Activated CD4-positive, alpha-beta memory T cell treated with anti-CD3 and anti-CD28 coated beads, Interleukin-2, amount 10 ng/mL, durations not matched to agents 7 days and 5 days (primary cell): ENCODE data around the gene CXCL8. TPM values are rescaled to one million over a fixed set of nuclear protein-coding genes. Genes with fewer than 3 reads are reported as not detected.

ENCODE experiments used
- CTCF ChIA-PET: fragments of 350-600 bp; sonication (Branson Sonifier 250); formaldehyde crosslinking; loops from one replicate; lab custom pipeline; 2021; ENCODE audit warnings: antibody characterized with exemption, inconsistent platforms; lab: Charles Lee
- POLR2A ChIA-PET: fragments of 350-600 bp; sonication (Branson Sonifier 250); formaldehyde crosslinking; loops from one replicate; lab custom pipeline; 2021; ENCODE audit warnings: antibody characterized with exemption; lab: Charles Lee
- DNase-seq: peaks from one replicate; pipeline ENCODE4 v3.0.0-alpha.2; 2020
- H3K27ac Mint-ChIP-seq: one replicate; pipeline ENCODE4 v1.8.0; 2021; ENCODE audit warnings: mild to moderate bottlenecking, mixed read lengths
- H3K27me3 Mint-ChIP-seq: one replicate; pipeline ENCODE4 v1.8.0; 2021; ENCODE audit warnings: mixed read lengths
- H3K36me3 Mint-ChIP-seq: one replicate; pipeline ENCODE4 v1.8.0; 2021; ENCODE audit warnings: low read depth, mixed read lengths
- H3K4me1 Mint-ChIP-seq: one replicate; pipeline ENCODE4 v1.8.0; 2021; ENCODE audit warnings: mixed read lengths
- H3K4me3 Mint-ChIP-seq: one replicate; pipeline ENCODE4 v1.8.0; 2021; ENCODE audit warnings: mild to moderate bottlenecking, mixed read lengths
- H3K9me3 Mint-ChIP-seq: one replicate; pipeline ENCODE4 v1.8.0; 2021; ENCODE audit warnings: mixed read lengths
- total RNA-seq, 2 experiments: library from RNA; stranded (reverse); gene quantifications; one replicate each; pipeline ENCODE4 v1.2.3, GENCODE V29; 2021

The CXCL8 gene
- total RNA-seq, 2 experiments from 2014 or later: 12.5 to 13.2 TPM

DNA sequence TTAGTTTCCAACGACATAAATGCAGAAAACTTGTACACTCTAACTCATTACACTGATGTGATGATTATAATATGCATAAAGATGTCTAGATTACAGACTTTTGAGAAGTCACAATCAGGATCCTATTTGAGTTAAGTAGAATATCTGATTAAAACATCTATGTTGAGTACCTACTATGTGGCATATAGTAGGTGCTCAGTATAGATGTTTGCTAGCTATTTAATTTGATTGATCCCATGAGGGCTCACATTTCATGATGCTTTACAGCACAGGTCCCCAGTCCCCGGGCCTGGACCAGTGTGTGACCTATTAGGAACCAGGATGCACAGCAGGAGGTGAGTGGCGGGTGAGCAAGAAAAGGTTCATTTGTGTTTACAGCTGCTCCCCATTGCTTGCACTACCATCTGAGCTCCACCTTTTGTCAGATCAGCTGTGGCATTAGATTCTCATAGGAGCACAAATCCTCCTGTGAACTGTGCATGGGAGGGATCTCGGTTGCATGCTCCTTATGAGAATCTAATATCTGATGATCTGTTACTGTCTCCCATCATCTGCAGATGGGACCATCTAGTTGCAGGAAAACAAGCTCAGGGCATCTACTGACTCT, 33.0 kb upstream of the CXCL8 start:
- Mint-ChIP-seq H3K36me3 (no peaks in the 10 kb centered on the region), H3K4me3 (no peak overlapping the region), H3K27ac (no peak overlapping the region), H3K27me3 (no peaks in the 10 kb centered on the region), H3K4me1 (peaks cover 9% of the 10 kb centered on the region), H3K9me3 (peaks cover 2% of the 10 kb centered on the region)
- no peak for DNase-seq
- ChIA-PET POLR2A (interaction anchor here (1.2 kb wide), 1 partner anchor 9 kb away, joined by 3 read pairs; no protein-coding TSS in a partner anchor), CTCF (no interaction called here)

- peaks cover 2% of the 10 kb centered on the region for H3K9me3 Mint-ChIP-seq
- no peak for DNase-seq
- H3K27ac Mint-ChIP-seq: peak overlapping the region; percentile 4
- H3K4me3 Mint-ChIP-seq: no peak overlapping the region
- ChIA-PET POLR2A (interaction anchor here (1.2 kb wide), 1 partner anchor 10 kb away, joined by 3 read pairs; no protein-coding TSS in a partner anchor), CTCF (no interaction called here)
- H3K36me3 Mint-ChIP-seq: no peaks in the 10 kb centered on the region
- no peaks in the 10 kb centered on the region for H3K27me3 Mint-ChIP-seq
- peaks cover 9% of the 10 kb centered on the region for H3K4me1 Mint-ChIP-seq
These were observed 32.3 kb upstream of the CXCL8 start for GRCh38 chr4:73707918-73708577.

GRCh38 chr4:73709451-73710033, 30.8 kb upstream of the CXCL8 start:
- Mint-ChIP-seq H3K9me3 (peaks cover 2% of the 10 kb centered on the region), H3K4me1 (peaks cover 9% of the 10 kb centered on the region), H3K27me3 (no peaks in the 10 kb centered on the region), H3K4me3 (no peak overlapping the region), H3K27ac (no peak overlapping the region), H3K36me3 (no peaks in the 10 kb centered on the region)
- no peak for DNase-seq
- POLR2A ChIA-PET: no interaction called here
- CTCF ChIA-PET: no interaction called here

DNA sequence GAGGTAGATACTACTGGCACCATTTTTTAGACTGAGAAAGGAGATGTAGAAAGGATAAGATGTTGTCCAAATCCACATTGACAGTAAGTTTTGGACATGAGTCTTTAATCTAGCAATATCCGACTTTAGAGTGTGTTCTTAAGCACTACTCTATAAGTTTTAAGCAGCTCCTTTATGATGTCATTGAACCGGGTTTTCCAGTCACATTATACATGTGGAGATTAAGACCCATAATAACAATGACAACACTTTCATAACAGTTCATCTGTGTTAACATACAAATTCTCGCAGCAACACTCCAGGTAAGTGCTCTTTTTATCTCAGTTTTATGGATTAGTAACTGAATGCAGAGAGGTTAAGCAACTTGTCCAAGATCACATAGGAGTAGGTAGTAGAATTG, 30.3 kb upstream of the CXCL8 start:
- Mint-ChIP-seq H3K9me3 (peaks cover 2% of the 10 kb centered on the region), H3K36me3 (no peaks in the 10 kb centered on the region), H3K27me3 (no peaks in the 10 kb centered on the region), H3K4me1 (peaks cover 9% of the 10 kb centered on the region), H3K4me3 (no peak overlapping the region), H3K27ac (no peak overlapping the region)
- CTCF ChIA-PET: no interaction called here
- DNase-seq: no peak
- POLR2A ChIA-PET: no interaction called here

DNA sequence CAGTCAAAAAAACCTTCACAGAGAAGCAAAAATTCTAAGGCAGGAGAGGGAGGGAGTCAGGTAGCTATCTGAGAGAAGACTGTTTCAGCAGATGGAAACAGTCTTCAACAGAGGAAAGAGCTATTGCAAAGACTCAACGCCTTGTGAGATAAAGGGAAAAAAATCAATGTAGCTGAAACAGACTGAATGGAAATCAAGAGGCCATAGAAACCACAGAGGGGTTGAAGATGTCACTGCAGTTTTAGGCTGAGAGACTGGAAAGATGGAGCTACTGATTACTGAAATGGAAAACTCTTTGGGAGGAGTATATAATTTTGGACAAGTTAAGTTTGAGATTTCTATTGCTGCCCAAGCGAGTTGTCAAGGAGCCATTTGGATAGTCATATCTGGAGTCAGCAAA, 28.4 kb upstream of the CXCL8 start:
- ChIA-PET CTCF (no interaction called here), POLR2A (no interaction called here)
- Mint-ChIP-seq H3K4me1 (peaks cover 9% of the 10 kb centered on the region), H3K36me3 (no peaks in the 10 kb centered on the region), H3K27ac (no peak overlapping the region), H3K27me3 (no peaks in the 10 kb centered on the region), H3K9me3 (no peaks in the 10 kb centered on the region), H3K4me3 (no peak overlapping the region)
- DNase-seq: no peak

DNA sequence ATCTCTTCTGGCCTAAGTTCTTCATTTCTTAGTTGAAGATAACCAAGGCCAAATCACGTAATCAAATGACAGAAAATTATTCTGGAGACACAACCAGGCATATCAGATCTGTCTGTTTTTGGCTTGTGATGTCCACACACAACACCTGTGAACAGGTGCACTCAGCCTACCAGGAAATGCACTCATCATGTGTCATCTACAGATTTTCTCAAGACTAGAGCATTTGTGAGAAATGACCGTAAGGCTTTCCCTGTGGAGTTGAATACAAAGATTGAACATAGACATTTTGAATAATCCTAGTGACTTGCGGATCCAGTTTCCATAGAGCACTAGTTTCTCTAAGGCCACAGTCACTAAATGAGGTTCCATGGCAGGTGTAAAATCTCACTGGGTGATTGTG, 26.7 kb upstream of the CXCL8 start:
- H3K9me3 Mint-ChIP-seq: no peaks in the 10 kb centered on the region

DNA sequence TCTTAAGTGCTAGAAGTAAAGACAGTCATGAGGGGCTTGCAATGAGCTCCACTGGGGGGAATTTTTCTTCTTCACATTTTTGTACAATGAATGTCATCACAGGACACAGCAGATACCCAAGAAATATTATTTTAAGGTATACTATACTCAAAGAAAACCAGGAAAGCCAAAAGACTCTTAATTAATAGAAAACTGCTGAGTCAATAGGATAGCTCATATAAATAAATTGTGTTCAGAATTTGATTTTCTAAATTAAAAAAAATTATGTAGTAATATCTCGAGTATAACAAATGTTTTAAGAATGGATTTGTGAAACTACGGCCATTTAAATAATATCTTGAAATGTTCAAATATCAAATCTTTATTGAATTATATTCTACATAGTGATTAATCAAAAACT, 25.7 kb upstream of the CXCL8 start:
- H3K4me1 Mint-ChIP-seq: peaks cover 16% of the 10 kb centered on the region
- no peaks in the 10 kb centered on the region for H3K36me3 Mint-ChIP-seq
- CTCF ChIA-PET: no interaction called here
- H3K27ac Mint-ChIP-seq: no peak overlapping the region
- POLR2A ChIA-PET: no interaction called here
- no peaks in the 10 kb centered on the region for H3K27me3 Mint-ChIP-seq
- H3K9me3 Mint-ChIP-seq: no peaks in the 10 kb centered on the region
- no peak for DNase-seq
- H3K4me3 Mint-ChIP-seq: no peak overlapping the region

More for the DNA sequence above, 26.7 kb upstream of the CXCL8 start:
- Mint-ChIP-seq H3K36me3 (no peaks in the 10 kb centered on the region), H3K27ac (no peak overlapping the region), H3K4me1 (peaks cover 11% of the 10 kb centered on the region), H3K27me3 (no peaks in the 10 kb centered on the region), H3K4me3 (no peak overlapping the region)
- DNase-seq: no peak
- ChIA-PET POLR2A (no interaction called here), CTCF (no interaction called here)

GRCh38 chr4:73715659-73716058, 24.7 kb upstream of the CXCL8 start:
- Mint-ChIP-seq H3K4me1 (peaks cover 14% of the 10 kb centered on the region), H3K36me3 (no peaks in the 10 kb centered on the region), H3K9me3 (no peaks in the 10 kb centered on the region), H3K27ac (no peak overlapping the region), H3K27me3 (no peaks in the 10 kb centered on the region), H3K4me3 (no peak overlapping the region)
- CTCF ChIA-PET: no interaction called here
- POLR2A ChIA-PET: no interaction called here
- DNase-seq: no peak

DNA sequence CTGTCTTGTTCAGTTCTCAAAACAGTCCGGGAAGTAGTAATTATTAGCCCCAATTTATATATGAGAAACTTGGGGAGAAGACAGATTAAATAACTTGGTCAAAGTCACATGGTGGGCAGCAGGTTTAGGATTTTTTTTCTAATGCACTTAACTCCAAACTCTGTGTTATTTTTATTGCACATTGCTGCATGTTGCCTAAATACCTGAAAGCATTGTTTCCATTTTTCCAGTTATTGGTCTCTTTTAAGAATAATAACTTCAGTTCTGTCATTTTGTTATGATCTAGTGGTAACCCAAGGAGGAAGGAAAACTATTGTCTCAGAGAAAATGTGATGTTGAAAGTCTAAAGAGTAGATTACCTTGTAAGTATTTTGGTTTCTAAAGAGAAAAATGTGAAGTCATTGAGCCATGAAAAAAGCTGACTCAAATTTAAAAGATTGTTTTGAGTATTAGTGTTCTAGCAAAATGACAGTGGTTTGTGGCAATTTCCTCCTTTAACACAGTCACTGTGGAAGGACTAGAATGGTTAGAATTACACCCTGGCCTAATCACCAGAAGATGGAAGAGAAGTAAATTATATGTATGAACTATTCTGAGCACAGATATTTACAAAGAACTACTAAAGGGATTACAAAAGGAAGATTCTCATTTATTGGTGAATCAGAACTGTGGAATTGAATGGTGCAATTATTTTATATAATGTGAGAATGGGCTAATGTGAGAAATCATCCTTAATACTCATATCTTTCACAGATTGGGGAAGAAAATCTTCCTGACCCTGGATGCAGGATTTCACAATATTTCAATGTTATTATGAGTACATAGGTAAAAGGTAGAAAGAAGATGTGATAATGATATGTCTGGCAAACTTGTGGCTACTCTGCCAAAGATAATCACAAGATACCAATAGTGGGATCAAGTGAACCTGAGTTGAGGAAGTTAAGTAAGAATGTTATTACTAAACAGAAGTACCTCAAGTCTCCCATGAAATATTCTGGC, 21.7 kb upstream of the CXCL8 start:
- Mint-ChIP-seq H3K27ac (peak overlapping the region; percentile 41), H3K4me1 (peaks cover 14% of the 10 kb centered on the region)

GRCh38 chr4:73721435-73721834, 18.9 kb upstream of the CXCL8 start:
- H3K4me1 Mint-ChIP-seq: peaks cover 14% of the 10 kb centered on the region
- no peak overlapping the region for H3K4me3 Mint-ChIP-seq
- ChIA-PET CTCF (no interaction called here), POLR2A (no interaction called here)
- no peak for DNase-seq
- no peak overlapping the region for H3K27ac Mint-ChIP-seq
- no peaks in the 10 kb centered on the region for H3K9me3 Mint-ChIP-seq
- H3K27me3 Mint-ChIP-seq: no peaks in the 10 kb centered on the region
- H3K36me3 Mint-ChIP-seq: no peaks in the 10 kb centered on the region

More for the DNA sequence above, 21.7 kb upstream of the CXCL8 start:
- H3K9me3 Mint-ChIP-seq: no peaks in the 10 kb centered on the region
- H3K36me3 Mint-ChIP-seq: no peaks in the 10 kb centered on the region
- DNase-seq: no peak
- CTCF ChIA-PET: no interaction called here
- POLR2A ChIA-PET: no interaction called here
- no peaks in the 10 kb centered on the region for H3K27me3 Mint-ChIP-seq
- no peak overlapping the region for H3K4me3 Mint-ChIP-seq

DNA sequence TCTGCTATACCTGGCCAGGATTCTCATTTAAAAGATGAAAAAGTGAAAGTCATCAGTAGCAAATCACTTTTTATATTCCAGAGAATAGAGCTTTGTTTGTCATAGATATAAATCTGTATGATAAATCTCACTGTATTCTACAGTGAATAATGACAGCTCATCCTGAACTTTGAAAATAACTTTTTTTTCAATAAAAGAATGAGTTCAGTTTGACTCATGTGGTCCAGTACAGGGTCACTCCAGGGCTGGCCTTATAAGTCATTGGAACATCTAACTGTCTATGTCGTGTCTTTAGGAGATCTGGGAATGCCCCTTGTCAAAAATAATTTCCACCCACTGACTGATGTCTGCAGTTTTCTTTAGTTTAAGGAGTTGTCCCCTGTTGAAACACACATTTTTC, 18.5 kb upstream of the CXCL8 start:
- ChIA-PET POLR2A (no interaction called here), CTCF (no interaction called here)
- H3K27me3 Mint-ChIP-seq: peaks cover 1% of the 10 kb centered on the region
- H3K4me1 Mint-ChIP-seq: peaks cover 14% of the 10 kb centered on the region
- no peak overlapping the region for H3K27ac Mint-ChIP-seq
- H3K36me3 Mint-ChIP-seq: no peaks in the 10 kb centered on the region
- no peak overlapping the region for H3K4me3 Mint-ChIP-seq
- H3K9me3 Mint-ChIP-seq: no peaks in the 10 kb centered on the region
- no peak for DNase-seq

GRCh38 chr4:73723023-73723422, 17.3 kb upstream of the CXCL8 start:
- CTCF ChIA-PET: no interaction called here

DNA sequence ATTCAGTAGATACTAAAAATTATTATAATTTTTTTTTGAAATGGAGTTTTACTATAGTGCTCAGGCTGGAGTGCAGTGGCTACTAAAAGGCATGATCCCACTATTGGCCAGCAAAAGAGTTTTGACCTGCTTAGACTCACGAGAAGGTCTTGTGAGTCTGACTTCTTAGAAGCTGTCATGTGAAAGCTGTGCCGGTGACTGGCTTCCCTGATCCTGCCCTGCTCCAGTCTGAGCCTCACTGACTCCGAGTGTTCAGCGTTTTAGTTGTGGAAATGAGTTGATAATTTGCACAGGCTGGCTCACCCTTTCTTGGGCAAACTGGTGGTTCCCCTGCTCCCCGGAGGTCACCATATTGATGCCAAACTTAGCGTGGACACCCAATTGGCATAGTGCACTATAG, 16.4 kb upstream of the CXCL8 start:
- Mint-ChIP-seq H3K9me3 (no peaks in the 10 kb centered on the region), H3K4me3 (no peak overlapping the region), H3K36me3 (no peaks in the 10 kb centered on the region), H3K27me3 (peaks cover 3% of the 10 kb centered on the region), H3K4me1 (peaks cover 3% of the 10 kb centered on the region), H3K27ac (no peak overlapping the region)
- ChIA-PET POLR2A (no interaction called here), CTCF (no interaction called here)
- no peak for DNase-seq

More at GRCh38 chr4:73723023-73723422, 17.3 kb upstream of the CXCL8 start:
- Mint-ChIP-seq H3K4me3 (no peak overlapping the region), H3K36me3 (no peaks in the 10 kb centered on the region), H3K27ac (no peak overlapping the region), H3K4me1 (peaks cover 11% of the 10 kb centered on the region), H3K27me3 (peaks cover 3% of the 10 kb centered on the region), H3K9me3 (no peaks in the 10 kb centered on the region)
- POLR2A ChIA-PET: no interaction called here
- DNase-seq: no peak
